ENCODE results near the gene PPP3CA.

GRCh38 chr4:101217353-101218031 is 129.8 kb downstream of the PPP3CA start:
- TF ChIP-seq CTCF (IDR thresholded peaks at IDR 0.05; ENCODE audit: low read depth, low read length) (no peak), POLR2A (IDR thresholded peaks at IDR 0.05; ENCODE audit: extremely low read depth, insufficient read length) (no peak)

Measured in NB4 (cell line).